ENCODE results near the gene PRG3. TPM values are rescaled to one million over a fixed set of nuclear protein-coding genes. Genes with fewer than 3 reads are reported as not detected.

Gene PRG3
- total and polyA plus RNA-seq, 2 of the 13 experiments (the other 11 are each of a cell fraction or from before 2014, with no cell fraction given): not detected

- no TSS peak for BruUV-seq (replicated peaks)
- Histone ChIP-seq H3K9ac (ENCODE audit: insufficient read depth, low read depth, low read length) (no peak overlapping the region), H2AFZ (ENCODE audit: low read length) (no peak overlapping the region), H3K27me3 (ENCODE audit: control insufficient read depth in 1 of 2, insufficient read depth in 2 of 2, low read length in 2 of 2) (peaks cover 0 to 6% of the 10 kb centered on the region in 2 experiments; a peak in 2 of 5 replicates), H3K4me2 (ENCODE audit: low read depth, low read length) (no peak overlapping the region), H3K27ac (ENCODE audit: extremely low read length, insufficient read depth, low read length) (no peak overlapping the region), H4K20me1 (ENCODE audit: insufficient read depth, low read length) (no peaks in the 10 kb centered on the region), H3K9me3 (ENCODE audit: low read length) (no peaks in the 10 kb centered on the region), H3K36me3 (replicated peaks in 1 of 2; ENCODE audit: control insufficient read depth in 1 of 2, insufficient read depth in 2 of 2, low read length in 2 of 2) (no peaks in the 10 kb centered on the region), H3K4me3 (replicated peaks in 1 of 3; ENCODE audit: insufficient read depth in 1 of 3, low read depth in 2 of 3, low read length in 3 of 3) (no peak overlapping the region), H3K79me2 (ENCODE audit: insufficient read depth, low read length) (no peaks in the 10 kb centered on the region), H3K4me1 (ENCODE audit: insufficient read depth, low read length) (no peaks in the 10 kb centered on the region)
- no peak for ATAC-seq
- no peak for TF ChIP-seq HOXD1 (CRISPR knock-in tag; IDR thresholded peaks at IDR 0.05)
- no peak for TF ChIP-seq CCDC6 (CRISPR knock-in tag; IDR thresholded peaks at IDR 0.05)
- TF ChIP-seq ZNF264 (CRISPR knock-in tag; IDR thresholded peaks at IDR 0.05): no peak
- no peak for TF ChIP-seq ZNF629 (CRISPR knock-in tag; conservative IDR thresholded peaks at IDR 0.05)
- TF ChIP-seq, protein P1, sequence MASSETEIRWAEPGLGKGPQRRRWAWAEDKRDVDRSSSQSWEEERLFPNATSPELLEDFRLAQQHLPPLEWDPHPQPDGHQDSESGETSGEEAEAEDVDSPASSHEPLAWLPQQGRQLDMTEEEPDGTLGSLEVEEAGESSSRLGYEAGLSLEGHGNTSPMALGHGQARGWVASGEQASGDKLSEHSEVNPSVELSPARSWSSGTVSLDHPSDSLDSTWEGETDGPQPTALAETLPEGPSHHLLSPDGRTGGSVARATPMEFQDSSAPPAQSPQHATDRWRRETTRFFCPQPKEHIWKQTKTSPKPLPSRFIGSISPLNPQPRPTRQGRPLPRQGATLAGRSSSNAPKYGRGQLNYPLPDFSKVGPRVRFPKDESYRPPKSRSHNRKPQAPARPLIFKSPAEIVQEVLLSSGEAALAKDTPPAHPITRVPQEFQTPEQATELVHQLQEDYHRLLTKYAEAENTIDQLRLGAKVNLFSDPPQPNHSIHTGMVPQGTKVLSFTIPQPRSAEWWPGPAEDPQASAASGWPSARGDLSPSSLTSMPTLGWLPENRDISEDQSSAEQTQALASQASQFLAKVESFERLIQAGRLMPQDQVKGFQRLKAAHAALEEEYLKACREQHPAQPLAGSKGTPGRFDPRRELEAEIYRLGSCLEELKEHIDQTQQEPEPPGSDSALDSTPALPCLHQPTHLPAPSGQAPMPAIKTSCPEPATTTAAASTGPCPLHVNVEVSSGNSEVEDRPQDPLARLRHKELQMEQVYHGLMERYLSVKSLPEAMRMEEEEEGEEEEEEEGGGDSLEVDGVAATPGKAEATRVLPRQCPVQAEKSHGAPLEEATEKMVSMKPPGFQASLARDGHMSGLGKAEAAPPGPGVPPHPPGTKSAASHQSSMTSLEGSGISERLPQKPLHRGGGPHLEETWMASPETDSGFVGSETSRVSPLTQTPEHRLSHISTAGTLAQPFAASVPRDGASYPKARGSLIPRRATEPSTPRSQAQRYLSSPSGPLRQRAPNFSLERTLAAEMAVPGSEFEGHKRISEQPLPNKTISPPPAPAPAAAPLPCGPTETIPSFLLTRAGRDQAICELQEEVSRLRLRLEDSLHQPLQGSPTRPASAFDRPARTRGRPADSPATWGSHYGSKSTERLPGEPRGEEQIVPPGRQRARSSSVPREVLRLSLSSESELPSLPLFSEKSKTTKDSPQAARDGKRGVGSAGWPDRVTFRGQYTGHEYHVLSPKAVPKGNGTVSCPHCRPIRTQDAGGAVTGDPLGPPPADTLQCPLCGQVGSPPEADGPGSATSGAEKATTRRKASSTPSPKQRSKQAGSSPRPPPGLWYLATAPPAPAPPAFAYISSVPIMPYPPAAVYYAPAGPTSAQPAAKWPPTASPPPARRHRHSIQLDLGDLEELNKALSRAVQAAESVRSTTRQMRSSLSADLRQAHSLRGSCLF (CRISPR knock-in tag; IDR thresholded peaks at IDR 0.05; ENCODE audit: borderline replicate concordance): no peak
- TF ChIP-seq ZBTB34 (CRISPR knock-in tag; IDR thresholded peaks at IDR 0.05): no peak
- no peak for TF ChIP-seq ZNF577 (CRISPR knock-in tag; IDR thresholded peaks at IDR 0.05; ENCODE audit: borderline replicate concordance, low read depth)
- no peak for TF ChIP-seq TCF7 (IDR thresholded peaks at IDR 0.05; ENCODE audit: low read depth)
- 27% methylated on average over 4 of the region's 4 CpGs for WGBS (ENCODE audit: low lambda C conversion rate)
- ChIA-PET CTCF (ENCODE audit: low intra/inter-chr PET ratio, low total read pairs) (no interaction called here), POLR2A (no interaction called here)
- FAIRE-seq: no peak
- intact Hi-C loops (cut with micrococcal nuclease; ENCODE audit: unreplicated experiment) (no loop called here), in situ Hi-C loops (cut with HindIII; ENCODE audit: extremely low pct_ligation_motif_present, low pct_unique_long_range_greater_than_20kb) (no loop called here)
- DNase-seq (ENCODE audit: low spot score): no peak
These were observed 32.7 kb upstream of the PRG3 start for GRCh38 chr11:57413681-57414080.

Measured in HepG2 (cell line).